ENCODE measurements around the gene ADGRG3. TPM values are rescaled to one million over a fixed set of nuclear protein-coding genes. Genes with fewer than 3 reads are reported as not detected.

Gene ADGRG3
- total RNA-seq, 1 donor from 2014 or later, result 5.8 TPM

GRCh38 chr16:57685633-57686032 lies 17.5 kb downstream of the ADGRG3 start:
- no peak for ATAC-seq
- no peak overlapping the region for H3K4me3 ChIP-seq
- no peaks in the 10 kb centered on the region for H3K9me3 ChIP-seq
- no peaks in the 10 kb centered on the region for H3K27me3 ChIP-seq
- H3K27ac ChIP-seq, result no peak overlapping the region
- DNase-seq, result no peak
- TF ChIP-seq CTCF (IDR thresholded peaks at IDR 0.05), result no peak
- H3K36me3 ChIP-seq, result no peaks in the 10 kb centered on the region
- H3K4me1 ChIP-seq, result no peaks in the 10 kb centered on the region
- intact Hi-C loops (cut with DNase I), result no loop called here

- Histone ChIP-seq H3K27ac (no peak overlapping the region), H3K36me3 (no peaks in the 10 kb centered on the region), H3K4me1 (no peaks in the 10 kb centered on the region), H3K27me3 (no peaks in the 10 kb centered on the region), H3K9me3 (no peaks in the 10 kb centered on the region), H3K4me3 (no peak overlapping the region)
- ATAC-seq (no peak), DNase-seq (no peak)
- no peak for TF ChIP-seq CTCF (IDR thresholded peaks at IDR 0.05)
- intact Hi-C loops (cut with DNase I), result no loop called here
Observed at GRCh38 chr16:57686577-57686976, 18.5 kb downstream of the ADGRG3 start.

GRCh38 chr16:57687363-57687929 lies 19.3 kb downstream of the ADGRG3 start:
- no peak overlapping the region for H3K27ac ChIP-seq
- H3K9me3 ChIP-seq, result no peaks in the 10 kb centered on the region
- H3K4me1 ChIP-seq, result no peaks in the 10 kb centered on the region
- no peak overlapping the region for H3K4me3 ChIP-seq
- no peaks in the 10 kb centered on the region for H3K36me3 ChIP-seq
- no peaks in the 10 kb centered on the region for H3K27me3 ChIP-seq
- no peak for ATAC-seq
- no peak for TF ChIP-seq CTCF (IDR thresholded peaks at IDR 0.05)
- intact Hi-C loops (cut with DNase I), result no loop called here
- DNase-seq, result no peak

- no peaks in the 10 kb centered on the region for H3K4me1 ChIP-seq
- no peak for TF ChIP-seq CTCF (IDR thresholded peaks at IDR 0.05)
- no peak for DNase-seq
- no peaks in the 10 kb centered on the region for H3K9me3 ChIP-seq
- no peak overlapping the region for H3K27ac ChIP-seq
- no peaks in the 10 kb centered on the region for H3K27me3 ChIP-seq
- intact Hi-C loops (cut with DNase I), result no loop called here
- H3K4me3 ChIP-seq, result no peak overlapping the region
- no peaks in the 10 kb centered on the region for H3K36me3 ChIP-seq
- ATAC-seq, result no peak
Observed at GRCh38 chr16:57688487-57688986, 20.4 kb downstream of the ADGRG3 start.

- DNase-seq (no peak), ATAC-seq (peak; percentile 47)
- H3K4me1 ChIP-seq, result no peaks in the 10 kb centered on the region
- H3K9me3 ChIP-seq, result no peaks in the 10 kb centered on the region
- intact Hi-C loops (cut with DNase I), result no loop called here
- no peaks in the 10 kb centered on the region for H3K36me3 ChIP-seq
- no peaks in the 10 kb centered on the region for H3K27me3 ChIP-seq
- no peak for TF ChIP-seq CTCF (IDR thresholded peaks at IDR 0.05)
- H3K4me3 ChIP-seq, result no peak overlapping the region
- no peak overlapping the region for H3K27ac ChIP-seq
Observed at GRCh38 chr16:57688987-57689761, 21.1 kb downstream of the ADGRG3 start.
